GM12865 (cell line): ENCODE data around the gene DAZAP1.

Experiments used
- DNase-seq: peaks from one replicate; pipeline ENCODE4 v3.0.0; 2010; ENCODE audit warnings: low read depth
- H3K4me3 ChIP-seq: 2 replicates; pipeline ENCODE4 v1.5.1; 2011; ENCODE audit warnings: mild to moderate bottlenecking, low read depth, low read length, control low read depth
- TF ChIP-seq, protein P1 (sequence below): IDR thresholded peaks from 2 replicates; pipeline ENCODE4 v1.5.1; 2011; ENCODE audit warnings: low read length, control low read depth, low read depth, inconsistent platforms; ENCODE audit not compliant: insufficient read depth; ENCODE audit errors: missing control alignments

DAZAP1 gene

DNA sequence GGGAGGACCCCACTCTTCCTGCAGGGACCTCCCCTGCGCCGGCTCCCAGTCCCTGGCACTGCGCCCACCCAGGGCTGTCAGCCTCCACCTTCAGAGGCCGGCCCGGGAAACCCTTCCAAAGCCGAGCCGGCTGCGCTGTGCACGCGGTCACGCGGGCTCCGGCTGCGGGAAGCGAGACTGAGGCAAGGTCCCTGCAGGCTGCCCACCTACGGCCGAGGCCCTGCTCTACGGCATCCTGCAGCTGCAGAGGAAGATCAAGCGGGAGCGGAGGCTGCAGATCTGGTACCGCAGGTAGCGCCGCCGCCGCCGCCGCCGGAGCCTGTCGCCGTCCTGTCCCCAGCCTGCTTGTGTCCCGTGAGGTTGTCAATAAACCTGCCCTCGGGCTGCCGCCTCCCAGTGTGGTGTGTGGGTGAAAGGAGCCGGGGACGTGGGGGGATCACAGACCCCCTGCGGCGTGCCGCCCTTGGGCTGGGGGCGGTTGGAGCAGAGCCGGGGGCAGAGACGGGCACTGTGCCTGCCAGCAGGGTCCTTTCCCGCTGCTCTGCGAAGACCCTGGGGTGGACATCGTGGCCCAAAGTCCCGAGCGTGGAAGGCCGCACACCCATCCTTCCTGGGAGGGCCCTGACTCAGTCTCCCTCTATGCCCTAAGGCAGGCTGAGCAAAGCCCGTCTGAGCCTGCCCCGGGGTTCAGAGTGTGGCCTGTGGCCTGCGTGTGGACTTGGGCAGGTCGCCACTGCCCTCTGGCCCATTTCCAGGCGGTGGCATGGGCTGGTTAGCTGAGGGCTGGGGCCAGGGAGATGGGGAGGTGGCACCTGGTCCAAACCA is 12.0 kb upstream of the DAZAP1 start:
- no peak for DNase-seq
- TF ChIP-seq, protein P1, sequence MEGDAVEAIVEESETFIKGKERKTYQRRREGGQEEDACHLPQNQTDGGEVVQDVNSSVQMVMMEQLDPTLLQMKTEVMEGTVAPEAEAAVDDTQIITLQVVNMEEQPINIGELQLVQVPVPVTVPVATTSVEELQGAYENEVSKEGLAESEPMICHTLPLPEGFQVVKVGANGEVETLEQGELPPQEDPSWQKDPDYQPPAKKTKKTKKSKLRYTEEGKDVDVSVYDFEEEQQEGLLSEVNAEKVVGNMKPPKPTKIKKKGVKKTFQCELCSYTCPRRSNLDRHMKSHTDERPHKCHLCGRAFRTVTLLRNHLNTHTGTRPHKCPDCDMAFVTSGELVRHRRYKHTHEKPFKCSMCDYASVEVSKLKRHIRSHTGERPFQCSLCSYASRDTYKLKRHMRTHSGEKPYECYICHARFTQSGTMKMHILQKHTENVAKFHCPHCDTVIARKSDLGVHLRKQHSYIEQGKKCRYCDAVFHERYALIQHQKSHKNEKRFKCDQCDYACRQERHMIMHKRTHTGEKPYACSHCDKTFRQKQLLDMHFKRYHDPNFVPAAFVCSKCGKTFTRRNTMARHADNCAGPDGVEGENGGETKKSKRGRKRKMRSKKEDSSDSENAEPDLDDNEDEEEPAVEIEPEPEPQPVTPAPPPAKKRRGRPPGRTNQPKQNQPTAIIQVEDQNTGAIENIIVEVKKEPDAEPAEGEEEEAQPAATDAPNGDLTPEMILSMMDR, result no peak
- H3K4me3 ChIP-seq, result no peak overlapping the region

DNA sequence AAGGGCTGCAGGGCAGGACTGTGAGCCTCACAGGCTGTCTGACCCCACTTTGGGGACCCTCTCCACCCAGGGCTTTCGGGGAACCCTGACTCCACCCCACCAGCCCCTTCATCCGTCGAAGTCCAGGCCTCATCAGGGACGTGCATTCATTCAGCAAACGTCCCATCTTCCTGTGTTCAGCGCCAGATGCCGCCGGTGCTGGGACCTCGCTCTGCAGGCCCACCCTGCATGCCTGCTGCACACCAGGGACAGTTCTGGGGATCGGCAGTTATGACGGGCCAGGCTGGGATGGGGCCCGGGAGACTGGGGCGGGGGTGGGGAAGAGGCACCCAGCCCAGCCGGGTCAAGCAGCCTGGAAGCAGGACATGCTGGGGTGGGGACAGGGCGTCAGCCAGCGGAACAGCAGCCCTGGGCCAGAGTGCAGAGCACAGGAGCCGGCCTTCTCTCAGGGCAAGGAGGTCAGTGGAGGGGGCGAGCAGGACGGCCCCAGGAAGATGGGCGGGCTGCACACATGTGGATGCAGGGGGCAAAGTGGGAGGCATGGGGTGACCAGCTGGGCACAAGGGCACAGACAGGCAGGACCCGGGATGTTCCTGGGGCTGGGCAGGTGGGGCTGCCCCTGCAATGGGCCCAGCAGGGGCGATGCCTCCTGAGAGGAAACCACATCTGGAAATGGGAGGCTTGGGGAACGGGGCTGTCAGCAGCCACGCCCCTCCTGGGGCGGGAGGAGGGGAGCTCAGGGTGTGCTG is 11.2 kb upstream of the DAZAP1 start:
- H3K4me3 ChIP-seq, result no peak overlapping the region
- no peak for DNase-seq
- TF ChIP-seq, protein P1, result no peak

DNA sequence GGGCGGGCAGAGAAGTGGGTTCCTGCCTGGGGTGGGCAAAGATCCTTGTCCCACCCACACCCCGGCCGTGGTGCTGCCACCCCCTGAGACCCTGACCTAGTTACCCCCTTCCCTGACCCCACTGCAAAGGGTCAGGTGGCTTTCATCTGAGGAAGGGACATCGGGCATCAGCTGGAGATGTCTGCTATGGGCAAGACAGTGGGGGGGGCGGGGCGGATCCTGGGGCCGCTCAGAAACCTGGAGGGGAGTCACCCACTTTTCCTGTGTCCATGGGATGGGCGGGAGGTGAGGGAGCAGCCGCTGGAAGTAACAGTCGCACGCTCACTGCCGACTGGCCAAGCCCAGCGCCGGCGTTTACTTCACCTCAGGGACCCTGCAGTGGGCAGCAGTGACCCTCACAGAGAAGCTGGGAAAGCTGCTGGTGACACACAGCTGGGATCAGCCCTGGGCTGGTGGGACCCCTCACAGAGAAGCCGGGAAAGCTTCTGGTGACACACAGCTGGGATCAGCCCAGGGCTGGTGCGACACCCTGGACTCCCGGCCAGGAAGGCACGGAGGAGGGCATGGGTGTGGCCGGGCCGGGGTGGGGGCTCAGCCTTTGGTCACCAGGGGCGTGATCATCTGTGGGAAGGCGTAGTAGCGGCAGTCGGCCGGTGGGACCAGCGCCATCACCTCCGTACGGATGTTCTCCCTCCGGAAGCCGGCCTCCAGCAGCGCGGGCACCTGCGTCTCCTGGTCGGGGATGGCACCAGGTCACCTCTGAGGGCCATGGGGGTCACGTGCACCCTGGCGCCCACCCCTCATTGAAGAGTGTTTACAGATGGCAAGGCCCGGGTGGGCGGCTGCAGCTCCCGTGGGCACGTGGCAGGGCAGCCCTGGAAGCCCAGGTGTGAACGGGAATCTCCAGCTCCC is 10.4 kb upstream of the DAZAP1 start:
- no peak overlapping the region for H3K4me3 ChIP-seq
- no peak for DNase-seq
- TF ChIP-seq, protein P1, result no peak

DNA sequence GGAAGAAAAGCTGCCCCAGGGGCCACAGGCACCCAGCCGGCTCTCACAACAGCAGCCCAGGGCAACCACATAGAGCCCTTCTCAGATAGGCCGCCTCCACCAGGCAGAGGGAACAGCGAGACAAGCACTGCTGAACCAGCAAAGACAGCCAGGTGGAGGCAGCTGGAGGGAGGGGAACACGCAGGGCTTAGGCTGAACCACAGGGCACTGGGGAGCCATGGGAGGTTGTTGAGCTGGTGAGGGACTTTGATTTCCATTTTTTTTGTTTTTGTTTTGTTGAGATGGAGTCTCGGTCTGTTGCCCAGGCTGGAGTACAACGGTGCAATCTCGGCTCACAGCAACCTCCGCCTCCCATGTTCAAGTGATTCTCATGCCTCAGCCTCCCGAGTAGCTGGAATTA is 9.5 kb upstream of the DAZAP1 start:
- TF ChIP-seq, protein P1, result no peak
- no peak for DNase-seq
- H3K4me3 ChIP-seq, result no peak overlapping the region

DNA sequence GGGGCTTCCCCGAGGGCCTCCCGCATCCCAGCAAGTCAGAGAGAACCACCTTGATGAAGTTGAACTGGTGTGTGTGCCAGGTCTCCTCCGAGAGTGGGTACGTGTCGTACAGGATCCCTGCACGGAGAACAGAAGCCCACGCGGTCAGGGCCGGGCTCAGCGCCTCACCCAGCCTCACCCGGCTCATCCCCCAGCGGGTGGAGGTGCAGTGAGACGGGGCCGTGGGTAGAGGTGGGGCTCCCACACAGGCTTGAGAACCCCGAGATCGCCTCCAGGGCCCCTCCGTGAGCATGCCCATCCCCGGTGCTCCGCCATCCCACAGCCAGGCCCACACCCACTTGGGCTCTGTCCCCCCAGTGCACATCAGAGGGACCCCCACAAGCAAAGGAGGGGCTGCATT is 8.3 kb upstream of the DAZAP1 start:
- TF ChIP-seq, protein P1, result no peak
- no peak for DNase-seq
- H3K4me3 ChIP-seq, result no peak overlapping the region

DNA sequence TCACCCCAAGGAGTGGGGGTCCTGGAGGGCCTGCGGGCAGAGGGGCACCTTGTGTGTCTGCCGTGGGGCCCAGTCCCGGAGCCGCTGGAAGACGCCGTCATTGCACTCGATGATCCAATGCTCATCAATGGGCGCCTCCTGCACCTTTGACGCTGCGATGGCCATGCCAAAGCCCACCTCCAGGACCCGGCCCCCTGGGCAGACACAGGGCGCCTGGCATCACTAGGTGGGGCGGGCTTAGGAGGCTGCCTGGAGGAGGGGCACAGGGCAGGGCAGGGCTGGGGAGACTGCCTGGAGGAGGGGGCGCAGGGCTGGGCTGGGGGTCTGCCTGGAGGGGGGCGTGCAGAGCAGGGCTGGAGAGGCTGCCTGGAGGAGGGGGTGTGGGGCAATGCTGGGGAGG is 7.6 kb upstream of the DAZAP1 start:
- no peak for DNase-seq
- H3K4me3 ChIP-seq, result no peak overlapping the region
- TF ChIP-seq, protein P1, result no peak
